Measurements from ENCODE around the gene CLSTN2. TPM values are rescaled to one million over a fixed set of nuclear protein-coding genes. Genes with fewer than 3 reads are reported as not detected.

Gene CLSTN2
- total and polyA plus RNA-seq, 2 of the 13 experiments (the other 11 are each of a cell fraction or from before 2014, with no cell fraction given), result not detected

GRCh38 chr3:140113996-140114788, 179.2 kb downstream of the CLSTN2 start (continued):
- TF ChIP-seq, protein P1, sequence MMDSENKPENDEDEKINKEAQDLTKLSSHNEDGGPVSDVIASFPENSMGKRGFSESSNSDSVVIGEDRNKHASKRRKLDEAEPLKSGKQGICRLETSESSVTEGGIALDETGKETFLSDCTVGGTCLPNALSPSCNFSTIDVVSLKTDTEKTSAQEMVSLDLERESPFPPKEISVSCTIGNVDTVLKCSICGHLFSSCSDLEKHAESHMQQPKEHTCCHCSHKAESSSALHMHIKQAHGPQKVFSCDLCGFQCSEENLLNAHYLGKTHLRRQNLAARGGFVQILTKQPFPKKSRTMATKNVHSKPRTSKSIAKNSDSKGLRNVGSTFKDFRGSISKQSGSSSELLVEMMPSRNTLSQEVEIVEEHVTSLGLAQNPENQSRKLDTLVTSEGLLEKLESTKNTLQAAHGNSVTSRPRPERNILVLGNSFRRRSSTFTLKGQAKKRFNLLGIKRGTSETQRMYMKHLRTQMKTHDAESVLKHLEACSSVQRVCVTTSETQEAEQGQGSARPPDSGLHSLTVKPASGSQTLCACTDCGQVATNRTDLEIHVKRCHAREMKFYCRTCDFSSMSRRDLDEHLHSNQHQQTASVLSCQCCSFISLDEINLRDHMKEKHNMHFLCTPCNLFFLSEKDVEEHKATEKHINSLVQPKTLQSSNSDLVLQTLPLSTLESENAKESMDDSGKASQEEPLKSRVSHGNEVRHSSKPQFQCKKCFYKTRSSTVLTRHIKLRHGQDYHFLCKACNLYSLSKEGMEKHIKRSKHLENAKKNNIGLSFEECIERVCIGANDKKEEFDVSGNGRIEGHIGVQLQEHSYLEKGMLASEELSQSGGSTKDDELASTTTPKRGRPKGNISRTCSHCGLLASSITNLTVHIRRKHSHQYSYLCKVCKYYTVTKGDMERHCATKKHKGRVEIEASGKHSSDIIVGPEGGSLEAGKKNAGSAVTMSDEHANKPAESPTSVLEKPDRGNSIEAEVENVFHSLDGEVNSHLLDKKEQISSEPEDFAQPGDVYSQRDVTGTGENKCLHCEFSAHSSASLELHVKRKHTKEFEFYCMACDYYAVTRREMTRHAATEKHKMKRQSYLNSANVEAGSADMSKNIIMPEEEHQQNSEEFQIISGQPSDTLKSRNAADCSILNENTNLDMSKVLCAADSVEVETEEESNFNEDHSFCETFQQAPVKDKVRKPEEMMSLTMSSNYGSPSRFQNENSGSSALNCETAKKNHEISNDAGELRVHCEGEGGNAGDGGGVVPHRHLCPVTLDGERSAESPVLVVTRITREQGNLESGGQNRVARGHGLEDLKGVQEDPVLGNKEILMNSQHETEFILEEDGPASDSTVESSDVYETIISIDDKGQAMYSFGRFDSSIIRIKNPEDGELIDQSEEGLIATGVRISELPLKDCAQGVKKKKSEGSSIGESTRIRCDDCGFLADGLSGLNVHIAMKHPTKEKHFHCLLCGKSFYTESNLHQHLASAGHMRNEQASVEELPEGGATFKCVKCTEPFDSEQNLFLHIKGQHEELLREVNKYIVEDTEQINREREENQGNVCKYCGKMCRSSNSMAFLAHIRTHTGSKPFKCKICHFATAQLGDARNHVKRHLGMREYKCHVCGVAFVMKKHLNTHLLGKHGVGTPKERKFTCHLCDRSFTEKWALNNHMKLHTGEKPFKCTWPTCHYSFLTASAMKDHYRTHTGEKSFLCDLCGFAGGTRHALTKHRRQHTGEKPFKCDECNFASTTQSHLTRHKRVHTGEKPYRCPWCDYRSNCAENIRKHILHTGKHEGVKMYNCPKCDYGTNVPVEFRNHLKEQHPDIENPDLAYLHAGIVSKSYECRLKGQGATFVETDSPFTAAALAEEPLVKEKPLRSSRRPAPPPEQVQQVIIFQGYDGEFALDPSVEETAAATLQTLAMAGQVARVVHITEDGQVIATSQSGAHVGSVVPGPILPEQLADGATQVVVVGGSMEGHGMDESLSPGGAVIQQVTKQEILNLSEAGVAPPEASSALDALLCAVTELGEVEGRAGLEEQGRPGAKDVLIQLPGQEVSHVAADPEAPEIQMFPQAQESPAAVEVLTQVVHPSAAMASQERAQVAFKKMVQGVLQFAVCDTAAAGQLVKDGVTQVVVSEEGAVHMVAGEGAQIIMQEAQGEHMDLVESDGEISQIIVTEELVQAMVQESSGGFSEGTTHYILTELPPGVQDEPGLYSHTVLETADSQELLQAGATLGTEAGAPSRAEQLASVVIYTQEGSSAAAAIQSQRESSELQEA (CRISPR knock-in tag; IDR thresholded peaks at IDR 0.05; ENCODE audit: not compliant biosample characterization), result no peak
- no peak for TF ChIP-seq PHF21A (CRISPR knock-in tag; IDR thresholded peaks at IDR 0.05)
- TF ChIP-seq HDAC1 (CRISPR knock-in tag; IDR thresholded peaks at IDR 0.05), result no peak
- TF ChIP-seq NFIB (CRISPR knock-in tag; IDR thresholded peaks at IDR 0.05; ENCODE audit: borderline replicate concordance), result no peak
- TF ChIP-seq KAT2B (IDR thresholded peaks at IDR 0.05; ENCODE audit: borderline replicate concordance, low read depth, low read length), result no peak
- TF ChIP-seq ZFP62 (CRISPR knock-in tag; IDR thresholded peaks at IDR 0.05), result no peak
- no peak for TF ChIP-seq ZNF737 (CRISPR knock-in tag; IDR thresholded peaks at IDR 0.05; ENCODE audit: borderline replicate concordance)
- TF ChIP-seq ZSCAN20 (CRISPR knock-in tag; IDR thresholded peaks at IDR 0.05; ENCODE audit: borderline replicate concordance), result no peak
- no peak for TF ChIP-seq PCBP1 (IDR thresholded peaks at IDR 0.05; ENCODE audit: borderline replicate concordance, low read depth, low read length)
